NCI-H2081 (cell line): Measurements from ENCODE around the gene ADAMTS17.
"Not testable (repeated sequence)": the region's sequence is repeated elsewhere in the genome, so short reads cannot be mapped to it uniquely, and the experiment has no call there.

Experiments
- DNase-seq, 2 experiments: peaks; one replicate each; lab custom pipeline; 2025; lab: John Stamatoyannopoulos, UW

ADAMTS17 gene

DNA sequence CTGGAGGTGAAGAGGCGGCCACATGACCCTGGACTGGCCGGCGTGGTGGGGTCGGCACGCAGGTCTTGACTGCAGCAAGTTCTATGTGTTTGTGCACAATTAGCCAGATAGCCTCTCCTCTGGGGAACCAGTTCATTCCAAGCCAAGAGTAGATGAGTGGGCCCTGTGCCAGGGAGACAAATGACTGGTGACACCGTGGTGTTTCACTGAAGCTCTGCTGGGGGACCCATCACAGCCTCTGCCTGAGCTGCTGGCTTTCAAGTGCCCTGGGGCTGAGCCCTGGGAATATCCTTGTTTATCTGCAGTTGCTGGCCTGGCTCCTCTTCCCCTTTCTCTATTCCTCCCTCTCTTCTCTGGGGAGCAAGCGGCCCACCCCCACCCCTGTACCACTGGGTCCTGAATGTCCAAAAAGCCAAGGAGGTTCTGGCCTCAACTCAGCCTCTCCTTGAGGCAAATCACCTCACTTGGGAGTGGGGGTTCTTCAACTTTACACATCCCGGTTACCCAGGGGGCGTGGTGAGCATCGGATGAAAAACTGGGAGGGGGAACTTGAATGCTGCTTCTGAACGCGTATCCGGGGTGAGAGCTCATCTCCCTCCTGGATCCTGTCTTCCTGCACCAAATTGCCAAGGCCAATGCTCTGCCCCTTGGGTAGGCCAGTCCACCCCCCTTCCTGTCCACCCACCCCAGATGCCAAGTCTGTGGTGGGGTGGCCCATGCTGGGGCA is 408.9 kb downstream of the ADAMTS17 start:
- no peak for DNase-seq

DNA sequence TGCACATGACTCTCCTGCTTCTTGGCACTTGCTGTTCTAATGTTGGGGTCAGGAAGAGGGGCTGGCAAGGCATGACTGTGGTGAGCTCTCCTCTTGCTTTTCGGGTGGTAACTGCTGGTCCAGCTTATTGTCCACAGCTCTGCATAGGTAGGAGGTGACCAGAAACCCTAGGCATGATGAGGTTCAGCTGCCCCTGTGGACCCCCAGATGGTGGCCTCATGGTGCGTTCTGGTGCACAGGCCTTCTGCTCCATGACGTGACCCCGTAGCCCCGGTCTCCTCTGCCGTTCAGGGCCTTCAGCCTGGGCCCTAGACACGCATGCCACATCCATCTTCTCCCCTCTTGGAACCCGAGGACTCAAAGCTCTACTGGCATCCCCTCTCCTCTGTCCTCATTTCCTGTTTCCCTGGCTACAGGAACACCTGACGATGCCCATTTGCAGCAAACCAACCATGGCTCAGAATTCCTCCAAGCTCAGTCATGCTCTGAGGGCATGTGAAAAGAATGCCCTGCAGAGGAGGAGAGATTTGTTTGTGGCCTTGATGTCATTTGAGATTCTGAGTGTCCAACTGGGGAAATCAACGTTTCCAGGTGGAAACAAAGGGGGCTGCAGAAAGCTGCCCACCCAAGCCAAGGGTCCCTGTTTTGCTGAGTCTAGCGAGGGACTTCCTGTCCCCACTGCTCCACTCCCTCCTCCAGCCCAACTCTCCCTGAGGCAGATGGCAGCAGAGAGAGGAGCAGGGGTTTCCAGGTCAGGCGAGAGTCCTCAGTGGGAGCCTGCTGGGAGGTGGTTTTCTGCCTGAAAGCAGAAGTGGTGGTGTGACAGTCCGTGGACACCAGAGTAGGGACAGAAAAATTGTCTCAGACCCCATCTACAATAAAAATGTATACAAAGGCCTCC is 409.8 kb downstream of the ADAMTS17 start:
- no peak for DNase-seq

GRCh38 chr15:99930696-99931095 is 411.1 kb downstream of the ADAMTS17 start:
- no peak for DNase-seq

DNA sequence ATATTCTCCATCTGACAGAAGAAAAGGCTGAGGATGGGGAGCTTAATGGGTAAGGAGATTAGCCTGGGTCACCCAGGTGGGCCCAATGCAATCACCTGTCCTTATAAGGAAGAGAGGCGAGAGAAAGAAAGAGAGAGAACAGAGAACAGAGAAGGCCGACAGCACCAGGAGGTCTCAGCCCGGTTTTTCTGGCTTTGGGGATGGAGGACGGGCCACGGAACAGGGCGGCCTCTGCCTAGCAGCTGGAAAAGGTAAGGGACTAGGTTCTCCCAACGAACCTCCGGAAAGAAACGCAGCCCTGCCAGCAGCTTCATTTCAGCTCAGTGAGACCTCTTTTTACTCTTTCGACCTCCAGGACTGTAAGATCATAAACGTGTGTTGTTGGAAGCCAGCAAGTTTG is 412.5 kb downstream of the ADAMTS17 start:
- no peak for DNase-seq

- DNase-seq: peak; percentile 30 to 47
Observed at GRCh38 chr15:99928429-99928981, 413.3 kb downstream of the ADAMTS17 start.

- not testable (repeated sequence) for DNase-seq
Observed at GRCh38 chr15:99926532-99926931, 415.2 kb downstream of the ADAMTS17 start.

GRCh38 chr15:99925661-99926461 is 415.9 kb downstream of the ADAMTS17 start:
- peak; percentile 27 to 39 for DNase-seq

DNA sequence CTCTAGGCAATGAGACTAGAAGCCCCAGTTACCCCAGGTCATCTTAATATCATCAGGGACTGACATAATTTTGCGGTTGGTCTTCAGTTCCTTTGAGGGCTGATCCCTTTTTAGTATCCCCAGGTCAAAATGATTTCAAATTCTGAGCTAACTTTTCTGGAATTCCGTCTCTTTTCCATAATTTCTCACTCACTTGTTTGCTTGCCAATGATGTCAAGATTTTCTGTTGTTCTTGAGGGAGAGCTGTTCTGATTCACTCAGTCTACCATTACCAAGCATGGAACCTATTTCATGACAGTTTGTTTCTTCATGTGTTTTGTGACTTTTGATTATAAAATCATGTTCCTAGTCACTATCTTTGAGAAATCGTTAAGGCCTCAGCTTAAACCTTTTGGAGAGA is 418.1 kb downstream of the ADAMTS17 start:
- no peak for DNase-seq
